Smooth muscle cell (in vitro differentiated cells): Measurements from ENCODE around the gene HHAT. TPM values are rescaled to one million over a fixed set of nuclear protein-coding genes. Genes with fewer than 3 reads are reported as not detected.

Experiments
- DNase-seq: peaks from one replicate; lab custom pipeline; 2025; ENCODE audit not compliant: unreplicated experiment; lab: John Stamatoyannopoulos, UW
- H2AFZ ChIP-seq: fragments of 200-600 bp; sonication (generic); 2 replicates; pipeline ENCODE4 v1.6.0; 2016; ENCODE audit warnings: antibody characterized with exemption, low read depth, mild to moderate bottlenecking
- H3F3A ChIP-seq: fragments of 200-600 bp; sonication (generic); 2 replicates; pipeline ENCODE4 v1.6.0; 2017; ENCODE audit warnings: antibody characterized with exemption, low read depth
- H3K27ac ChIP-seq: fragments of 200-600 bp; sonication (generic); 2 replicates; pipeline ENCODE4 v1.5.1; 2016; ENCODE audit warnings: low read depth, mild to moderate bottlenecking
- H3K27me3 ChIP-seq: fragments of 200-600 bp; sonication (generic); 2 replicates; pipeline ENCODE4 v1.6.1; 2016; ENCODE audit warnings: low read depth, mild to moderate bottlenecking
- H3K36me3 ChIP-seq: fragments of 200-600 bp; sonication (generic); 2 replicates; pipeline ENCODE4 v1.5.1; 2016; ENCODE audit warnings: low read depth
- H3K4me1 ChIP-seq: fragments of 200-600 bp; sonication (generic); 2 replicates; pipeline ENCODE4 v1.5.1; 2016; ENCODE audit warnings: low read depth
- H3K4me2 ChIP-seq: fragments of 200-600 bp; sonication (generic); 2 replicates; pipeline ENCODE4 v1.6.0; 2016; ENCODE audit warnings: mild to moderate bottlenecking
- H3K4me3 ChIP-seq: fragments of 200-600 bp; sonication (generic); 2 replicates; pipeline ENCODE4 v1.5.1; 2016; ENCODE audit warnings: mild to moderate bottlenecking
- H3K79me2 ChIP-seq: fragments of 200-600 bp; sonication (generic); 2 replicates; pipeline ENCODE4 v1.6.0; 2016; ENCODE audit warnings: low read depth, mild to moderate bottlenecking
- H3K9ac ChIP-seq: fragments of 200-600 bp; sonication (generic); 2 replicates; pipeline ENCODE4 v1.6.0; 2016; ENCODE audit warnings: low read depth
- H3K9me3 ChIP-seq: fragments of 200-600 bp; sonication (generic); replicated peaks from 2 replicates; pipeline ENCODE4 v1.5.1; 2016; ENCODE audit warnings: low read depth
- H4K20me1 ChIP-seq: fragments of 200-600 bp; sonication (generic); 2 replicates; pipeline ENCODE4 v1.6.0; 2016; ENCODE audit warnings: low read depth
- CTCF ChIP-seq: fragments of 200-600 bp; sonication (generic); IDR thresholded peaks from 2 replicates; pipeline ENCODE4 v1.5.1; 2017; ENCODE audit warnings: borderline replicate concordance, mild to moderate bottlenecking, antibody characterized with exemption; ENCODE audit not compliant: insufficient read depth, poor library complexity, severe bottlenecking
- WGBS: methylation state at CpG from one replicate; pipeline ENCODE4 v1.1.7; 2016; ENCODE audit warnings: low lambda C conversion rate; 5-methylcytosine and 5-hydroxymethylcytosine counted together
- polyA plus RNA-seq: library from polyadenylated mRNA; unstranded; fragments of >200 nt; fragmentation: Nextera tagmentation; extraction: Ambion mirVana; gene quantifications from 2 replicates; pipeline ENCODE4 v1.2.1, GENCODE V29; 2016
- total RNA-seq: library from RNA; depleted of rRNA; stranded (reverse); fragments of >200 nt; gene quantifications from 2 replicates; pipeline ENCODE4 v1.2.3, GENCODE V29; 2014

Gene HHAT
- total and polyA plus RNA-seq, 2 experiments from 2014 or later: 4.6 to 9.8 TPM

- Histone ChIP-seq H4K20me1 (no peaks in the 10 kb centered on the region), H3K4me2 (no peak overlapping the region), H3F3A (peaks cover 4% of the 10 kb centered on the region), H3K36me3 (no peaks in the 10 kb centered on the region), H3K4me3 (no peak overlapping the region), H3K27ac (no peak overlapping the region), H3K79me2 (no peaks in the 10 kb centered on the region), H3K27me3 (no peaks in the 10 kb centered on the region), H3K9me3 (no peaks in the 10 kb centered on the region), H3K4me1 (peaks cover 14% of the 10 kb centered on the region), H3K9ac (no peak overlapping the region), H2AFZ (no peak overlapping the region)
- no peak for TF ChIP-seq CTCF
- DNase-seq: no peak
- 39% methylated on average over 3 of the region's 3 CpGs for WGBS
Measured at GRCh38 chr1:210358626-210359025, 29.9 kb downstream of the HHAT start.

GRCh38 chr1:210359255-210359654, 30.6 kb downstream of the HHAT start:
- H3K79me2 ChIP-seq: no peaks in the 10 kb centered on the region
- H3F3A ChIP-seq: peaks cover 4% of the 10 kb centered on the region
- H4K20me1 ChIP-seq: no peaks in the 10 kb centered on the region
- H3K27ac ChIP-seq: no peak overlapping the region
- no peak overlapping the region for H3K4me3 ChIP-seq
- no peaks in the 10 kb centered on the region for H3K27me3 ChIP-seq
- TF ChIP-seq CTCF: no peak
- DNase-seq: no peak
- H3K9ac ChIP-seq: no peak overlapping the region
- H3K9me3 ChIP-seq: no peaks in the 10 kb centered on the region
- WGBS: 93% methylated on average over 3 of the region's 3 CpGs
- H3K36me3 ChIP-seq: no peaks in the 10 kb centered on the region
- no peak overlapping the region for H2AFZ ChIP-seq
- H3K4me1 ChIP-seq: peaks cover 14% of the 10 kb centered on the region
- no peak overlapping the region for H3K4me2 ChIP-seq

GRCh38 chr1:210360852-210361477, 32.3 kb downstream of the HHAT start:
- TF ChIP-seq CTCF: peak; percentile 61
- H3K4me2 ChIP-seq: peak overlapping the region; percentile 59
- DNase-seq: no peak
- no peaks in the 10 kb centered on the region for H4K20me1 ChIP-seq
- WGBS: 57% methylated on average over 10 of the region's 10 CpGs
- no peak overlapping the region for H3K27ac ChIP-seq
- H3K9me3 ChIP-seq: no peaks in the 10 kb centered on the region
- H3K79me2 ChIP-seq: no peaks in the 10 kb centered on the region
- no peak overlapping the region for H2AFZ ChIP-seq
- no peaks in the 10 kb centered on the region for H3K36me3 ChIP-seq
- no peak overlapping the region for H3K4me3 ChIP-seq
- peaks cover 14% of the 10 kb centered on the region for H3K4me1 ChIP-seq
- peaks cover 4% of the 10 kb centered on the region for H3F3A ChIP-seq
- no peaks in the 10 kb centered on the region for H3K27me3 ChIP-seq
- no peak overlapping the region for H3K9ac ChIP-seq

- H4K20me1 ChIP-seq: no peaks in the 10 kb centered on the region
- no peaks in the 10 kb centered on the region for H3K27me3 ChIP-seq
- no peak for DNase-seq
- H3K4me3 ChIP-seq: no peak overlapping the region
- H3K36me3 ChIP-seq: no peaks in the 10 kb centered on the region
- peaks cover 4% of the 10 kb centered on the region for H3F3A ChIP-seq
- H3K9me3 ChIP-seq: no peaks in the 10 kb centered on the region
- H2AFZ ChIP-seq: no peak overlapping the region
- 72% methylated on average over 4 of the region's 4 CpGs for WGBS
- H3K9ac ChIP-seq: no peak overlapping the region
- no peak for TF ChIP-seq CTCF
- no peak overlapping the region for H3K4me2 ChIP-seq
- no peak overlapping the region for H3K27ac ChIP-seq
- H3K79me2 ChIP-seq: no peaks in the 10 kb centered on the region
- peaks cover 14% of the 10 kb centered on the region for H3K4me1 ChIP-seq
Measured at GRCh38 chr1:210361665-210362064, 33.0 kb downstream of the HHAT start.
